GM21526 (cell line): ENCODE results near the gene ECEL1.

Experiments
- ATAC-seq: cut with Tn5 transposase; IDR thresholded peaks from one replicate; pipeline ENCODE4 v1.9.1; 2021; ENCODE audit warnings: moderate library complexity; ENCODE audit not compliant: unreplicated experiment, low FRiP score

The ECEL1 gene

DNA sequence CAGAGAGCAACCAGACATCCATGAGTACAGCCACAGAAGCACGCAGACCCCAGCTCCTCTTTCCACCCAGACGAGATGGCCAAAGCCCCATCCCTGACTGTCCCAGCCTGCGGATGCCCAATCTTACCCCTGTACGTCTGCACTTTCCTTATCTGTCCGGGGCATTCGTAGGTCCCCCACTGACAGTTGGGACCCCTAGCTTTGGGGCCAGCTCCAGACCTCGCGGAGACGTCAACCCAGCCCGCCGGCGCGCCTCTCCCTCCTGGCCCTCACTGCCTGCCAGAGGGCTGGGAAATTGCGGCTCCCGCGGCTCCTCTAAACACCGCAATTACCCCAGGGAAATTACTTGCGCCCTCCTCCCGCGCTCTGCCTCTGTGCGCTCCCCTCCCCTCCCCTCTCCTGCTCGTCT, 2.3 kb downstream of the ECEL1 start:
- ATAC-seq = no peak

DNA sequence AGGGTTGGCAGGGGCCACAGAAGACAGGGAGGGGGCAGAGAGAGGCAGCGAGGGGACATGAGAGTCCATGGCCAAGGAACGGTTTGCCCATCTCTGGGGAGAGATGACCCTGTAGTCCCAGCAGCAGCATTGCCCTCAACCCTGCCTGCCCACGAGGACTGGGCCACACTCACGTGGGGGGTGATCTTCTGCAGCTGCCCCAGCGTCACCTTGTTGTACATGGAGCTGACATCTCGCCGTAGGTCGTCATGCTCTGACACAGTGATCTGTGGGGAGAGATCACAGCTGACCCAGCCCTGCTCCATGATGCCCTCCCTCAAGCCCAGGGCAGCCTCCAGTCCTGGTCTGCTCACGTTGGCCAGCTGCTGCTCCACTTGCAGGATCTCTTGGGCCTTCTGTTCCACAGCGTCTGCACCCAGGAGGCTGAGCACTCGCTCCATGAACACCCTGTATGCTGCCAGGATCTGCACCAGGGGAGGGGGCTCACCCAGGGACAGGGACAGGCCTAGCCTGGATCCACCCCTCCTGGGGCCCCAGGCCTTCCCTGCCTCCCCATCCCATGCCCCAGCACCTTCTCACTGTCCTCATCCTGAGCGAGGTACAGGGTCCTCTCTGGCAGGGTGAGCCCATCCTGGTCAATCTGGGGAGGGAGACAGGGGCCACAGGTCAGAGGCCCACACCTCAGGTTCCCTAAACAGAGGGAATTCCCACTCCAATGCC, 2.8 kb downstream of the ECEL1 start:
- no peak for ATAC-seq

GRCh38 chr2:232483923-232484627, 3.6 kb downstream of the ECEL1 start:
- no peak for ATAC-seq

DNA sequence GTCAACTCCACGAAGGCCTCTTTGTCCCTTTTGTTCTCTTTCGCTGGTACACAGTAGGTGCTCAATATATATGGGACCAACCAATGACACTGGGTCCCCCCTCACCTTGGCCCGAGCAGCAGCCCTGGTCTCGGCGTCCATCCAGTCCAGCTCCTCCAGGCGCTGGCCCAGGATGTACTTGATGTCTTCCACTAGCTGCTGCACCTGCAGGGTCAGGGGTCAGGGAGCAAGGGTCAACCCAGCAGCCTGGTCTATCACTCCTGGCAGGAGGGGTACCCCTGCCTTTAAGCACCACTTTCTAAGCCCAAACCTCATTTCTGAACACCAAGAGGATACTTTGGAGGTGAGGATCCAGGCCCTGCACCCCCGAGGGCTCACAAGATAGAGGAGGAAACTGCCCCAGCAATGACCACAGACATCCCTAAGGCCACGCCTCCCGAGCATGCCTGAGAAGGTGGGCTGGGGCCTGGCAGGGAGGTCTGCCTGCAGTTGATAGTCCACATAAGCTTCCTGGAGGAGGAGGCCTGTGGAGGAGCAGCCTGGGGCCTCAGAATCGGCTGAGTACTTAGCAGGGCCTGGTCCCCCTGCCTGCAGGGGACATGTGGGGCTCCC, 4.2 kb downstream of the ECEL1 start:
- ATAC-seq = no peak

- no peak for ATAC-seq
These were observed 5.1 kb downstream of the ECEL1 start for GRCh38 chr2:232482301-232483238.

DNA sequence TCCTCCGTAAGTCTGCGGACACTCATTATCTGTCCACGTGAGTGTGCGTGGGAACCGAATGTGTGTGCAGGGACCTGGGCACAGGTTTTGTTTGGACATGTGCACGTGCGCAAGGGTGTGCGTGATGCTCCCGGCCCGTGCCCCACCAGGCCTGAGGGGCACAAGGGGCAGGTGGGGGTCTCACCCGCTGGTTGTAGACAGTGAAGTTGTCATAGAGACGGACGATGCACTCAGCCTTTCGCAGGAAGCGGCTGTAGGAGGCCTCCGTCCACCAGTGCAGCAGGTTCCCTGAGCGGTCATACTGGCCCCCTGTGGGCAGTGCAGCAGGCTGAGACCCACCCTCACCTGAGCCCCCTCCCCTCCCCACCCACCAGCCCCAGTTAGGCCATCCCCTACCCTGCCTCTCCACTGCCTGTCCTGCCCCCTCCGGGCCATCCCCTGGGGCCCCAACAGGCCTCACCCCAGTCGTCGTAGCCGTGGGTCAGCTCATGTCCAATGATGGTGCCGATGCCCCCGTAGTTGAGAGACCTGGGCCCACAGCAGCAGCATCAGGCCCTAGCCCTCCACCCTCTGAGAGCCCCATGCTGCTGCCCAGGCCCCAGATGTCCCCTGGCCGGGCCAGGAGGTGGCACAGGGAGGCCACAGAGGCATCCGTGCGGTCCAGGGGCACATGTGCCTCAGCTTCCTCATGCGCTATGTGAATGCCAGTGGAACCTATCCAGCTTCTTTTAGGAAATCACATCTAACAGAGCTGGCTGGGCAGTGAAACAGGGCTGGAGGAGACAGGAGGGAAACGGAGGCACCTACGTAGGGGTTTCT, 6.1 kb downstream of the ECEL1 start:
- ATAC-seq = no peak

- ATAC-seq = no peak
These were observed 7.1 kb downstream of the ECEL1 start for GRCh38 chr2:232480201-232481190.

GRCh38 chr2:232479341-232480200, 8.1 kb downstream of the ECEL1 start:
- ATAC-seq = no peak

GRCh38 chr2:232478571-232479340, 8.9 kb downstream of the ECEL1 start:
- no peak for ATAC-seq

DNA sequence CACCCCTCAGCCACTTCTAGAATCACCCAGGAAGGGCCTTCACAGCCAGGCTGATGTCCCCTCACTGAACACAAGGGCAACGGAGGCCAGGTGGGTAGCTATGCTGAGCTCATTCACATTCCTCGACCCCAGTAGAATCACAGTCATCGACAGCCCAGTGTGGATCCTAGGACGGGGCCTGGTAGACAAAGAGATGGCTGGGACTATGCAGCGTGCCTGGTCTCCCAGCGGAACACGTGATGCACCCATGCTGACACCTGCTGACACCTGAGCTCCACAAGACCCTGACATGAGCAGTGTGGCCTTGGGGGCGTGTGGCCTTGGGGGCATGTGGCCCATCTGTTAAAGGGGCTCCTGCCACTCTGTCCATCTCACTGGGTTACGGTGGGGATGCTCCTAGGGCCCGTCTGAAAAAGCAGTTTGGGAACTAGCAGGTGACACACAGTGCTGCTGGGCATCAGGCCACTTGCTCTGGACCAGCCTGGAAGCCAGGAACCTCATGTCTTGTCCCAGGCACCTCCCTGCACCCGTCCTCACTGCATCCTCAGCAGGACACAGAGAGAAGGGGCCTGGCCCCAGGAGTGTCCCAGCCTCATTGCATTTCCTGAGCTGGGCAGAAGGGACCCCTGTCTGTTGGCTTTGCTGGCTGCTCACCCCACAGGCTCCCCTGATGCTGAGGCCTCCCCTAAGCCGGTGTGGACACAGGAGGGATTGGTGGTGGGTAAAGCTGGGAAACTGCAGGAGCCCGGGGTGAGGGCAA, 9.7 kb downstream of the ECEL1 start:
- no peak for ATAC-seq

GRCh38 chr2:232476791-232477190, 10.8 kb downstream of the ECEL1 start:
- ATAC-seq = no peak

DNA sequence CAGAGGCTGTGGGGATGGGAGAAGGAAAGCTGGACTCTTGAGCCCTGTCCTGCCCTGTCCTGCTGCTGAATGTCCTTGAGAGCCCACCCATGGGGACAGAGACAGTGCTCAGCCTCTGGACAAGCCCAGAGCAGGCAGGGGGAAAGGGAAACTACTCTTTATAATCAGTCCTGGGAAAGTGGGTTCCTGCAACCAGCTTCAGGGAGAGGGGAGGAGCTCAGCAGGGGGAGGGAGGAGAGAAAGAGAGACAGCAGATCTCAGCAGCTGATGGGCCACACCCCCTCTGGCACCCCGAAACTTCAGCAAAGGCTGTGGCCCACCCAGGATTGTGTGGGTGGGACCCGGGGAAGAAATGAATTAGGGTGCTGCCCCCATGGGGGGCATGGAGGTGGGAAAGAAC, 11.6 kb downstream of the ECEL1 start:
- no peak for ATAC-seq

DNA sequence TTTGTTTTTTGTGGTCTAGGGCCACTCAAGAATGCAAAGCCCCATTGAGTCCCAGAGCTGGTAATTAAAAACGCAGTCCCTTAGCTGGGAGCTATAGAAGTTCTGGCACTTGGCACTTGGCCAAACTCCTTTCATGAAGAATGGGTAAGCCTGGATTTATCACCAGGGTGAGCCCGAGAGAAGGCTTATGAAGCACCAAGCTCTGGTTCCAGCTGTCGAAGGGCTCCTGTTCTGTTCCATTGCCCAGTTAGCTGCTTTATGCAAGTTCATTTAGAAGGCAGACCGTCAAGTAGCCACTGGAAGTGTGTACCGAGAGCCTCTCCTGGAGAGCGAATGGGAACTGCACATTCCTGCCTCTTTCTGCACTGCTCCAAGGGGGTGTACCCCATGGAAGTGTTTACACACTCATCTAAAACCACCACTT, 14.2 kb downstream of the ECEL1 start:
- ATAC-seq = no peak

- ATAC-seq = no peak
These were observed 21.4 kb downstream of the ECEL1 start for GRCh38 chr2:232466221-232466620.

DNA sequence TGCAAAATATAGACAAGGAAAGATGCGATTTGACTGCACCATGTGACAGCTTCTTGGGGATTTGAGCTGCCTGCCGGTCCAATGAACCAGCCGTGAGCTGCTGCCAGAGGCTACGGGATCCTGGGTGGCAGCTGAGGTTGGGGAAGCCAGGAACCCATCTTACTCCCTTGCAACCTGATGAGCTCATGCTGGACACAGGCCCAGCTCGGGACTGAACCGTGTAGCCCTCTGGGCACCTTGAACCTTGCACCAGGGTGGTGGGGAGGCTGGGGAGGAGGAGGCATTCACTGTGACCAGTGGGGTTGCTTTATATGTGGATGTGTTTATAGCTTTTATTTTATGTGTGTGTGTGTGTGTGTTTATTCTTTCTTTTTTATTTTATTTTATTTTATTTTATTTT, 22.6 kb downstream of the ECEL1 start:
- no peak for ATAC-seq

DNA sequence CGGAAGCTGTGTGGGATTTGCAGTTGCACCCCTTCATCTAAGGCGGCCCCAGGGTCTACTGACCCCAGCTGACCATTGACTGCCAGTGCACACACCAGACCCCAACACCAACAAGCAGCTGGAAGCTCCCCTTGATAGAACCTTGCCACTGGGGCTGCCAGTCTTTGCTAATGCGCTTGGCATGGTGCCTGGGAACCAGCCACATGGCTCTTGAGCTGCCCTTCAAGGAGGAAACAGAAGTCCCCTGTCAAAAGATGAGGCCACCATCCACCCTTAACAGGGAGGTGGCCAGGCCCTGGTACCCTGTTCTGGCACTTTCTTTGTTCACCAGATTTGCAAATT, 23.1 kb downstream of the ECEL1 start:
- no peak for ATAC-seq
